ENCODE data around the gene FXYD4.
A peak's percentile ranks its signal among the peaks of the same experiment; 100 is the strongest.

FXYD4 gene

GRCh38 chr10:43350686-43351085, 20.8 kb upstream of the FXYD4 start:
- TF ChIP-seq CTCF (IDR thresholded peaks at IDR 0.05), result no peak
- H3K79me2 ChIP-seq, result no peaks in the 10 kb centered on the region
- H3K27ac ChIP-seq, result no peak overlapping the region
- no peak overlapping the region for H3K4me3 ChIP-seq (ENCODE audit: low read depth, low read length)
- no peaks in the 10 kb centered on the region for H3K36me3 ChIP-seq (ENCODE audit: control insufficient read depth, insufficient read depth, low read length)
- no peak overlapping the region for H3K4me2 ChIP-seq (ENCODE audit: low read length)
- peaks cover 8% of the 10 kb centered on the region for H3K4me1 ChIP-seq
- no peaks in the 10 kb centered on the region for H3K9me3 ChIP-seq (ENCODE audit: control insufficient read depth, low read length)
- H3K27me3 ChIP-seq (ENCODE audit: control insufficient read depth, insufficient read depth, low read length), result no peaks in the 10 kb centered on the region
- H3K9ac ChIP-seq, result no peak overlapping the region
- peak overlapping the region; percentile 81 for H2AFZ ChIP-seq

DNA sequence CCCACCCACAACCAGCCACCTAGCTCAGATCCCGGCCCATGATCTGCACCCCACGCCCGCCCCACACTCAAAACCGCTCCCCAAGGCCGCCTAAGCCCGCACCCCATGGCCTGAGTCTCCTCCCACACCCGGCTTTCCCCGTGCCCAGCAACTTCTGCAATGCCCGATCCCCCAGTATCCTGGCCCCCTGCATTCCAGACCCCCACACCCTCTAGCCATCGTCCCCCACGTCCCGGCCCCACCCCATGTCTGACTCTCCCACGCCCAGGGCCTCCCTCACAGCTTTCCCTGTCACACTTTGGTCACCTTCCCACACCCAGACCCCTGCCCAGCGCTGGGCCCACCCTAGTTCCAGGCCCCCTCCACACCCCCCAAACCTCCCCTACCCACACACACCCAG, 20.1 kb upstream of the FXYD4 start:
- no peak for TF ChIP-seq CTCF (IDR thresholded peaks at IDR 0.05)

DNA sequence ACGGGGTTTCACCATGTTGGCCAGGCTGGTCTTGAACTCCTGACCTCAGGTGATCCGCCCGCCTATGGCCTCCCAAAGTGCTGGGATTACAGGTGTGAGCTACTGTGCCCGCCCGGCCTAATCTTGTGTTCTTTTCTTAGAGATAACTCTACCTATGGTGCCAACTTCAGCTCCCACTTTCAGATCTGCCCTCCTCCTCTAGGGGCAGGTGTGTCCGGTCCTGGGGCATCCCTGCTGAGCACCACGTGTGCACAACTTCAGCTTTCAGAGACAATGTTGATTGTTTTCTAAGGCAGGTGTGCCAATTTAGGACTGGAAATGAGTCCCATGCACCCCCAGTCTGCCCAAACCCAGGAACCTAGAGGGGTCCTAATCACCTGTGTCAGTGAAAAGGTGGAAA, 18.5 kb upstream of the FXYD4 start:
- H3K27ac ChIP-seq, result no peak overlapping the region
- no peak overlapping the region for H3K4me3 ChIP-seq (ENCODE audit: low read depth, low read length)
- no peaks in the 10 kb centered on the region for H3K9me3 ChIP-seq (ENCODE audit: control insufficient read depth, low read length)
- no peaks in the 10 kb centered on the region for H3K27me3 ChIP-seq (ENCODE audit: control insufficient read depth, insufficient read depth, low read length)
- no peaks in the 10 kb centered on the region for H3K36me3 ChIP-seq (ENCODE audit: control insufficient read depth, insufficient read depth, low read length)
- TF ChIP-seq CTCF (IDR thresholded peaks at IDR 0.05), result no peak
- H3K9ac ChIP-seq, result no peak overlapping the region
- H3K4me1 ChIP-seq, result peaks cover 15% of the 10 kb centered on the region
- H3K79me2 ChIP-seq, result no peaks in the 10 kb centered on the region
- no peak overlapping the region for H2AFZ ChIP-seq
- no peak overlapping the region for H3K4me2 ChIP-seq (ENCODE audit: low read length)

More for the DNA sequence above, 20.1 kb upstream of the FXYD4 start:
- no peak overlapping the region for H3K4me2 ChIP-seq (ENCODE audit: low read length)
- H3K36me3 ChIP-seq (ENCODE audit: control insufficient read depth, insufficient read depth, low read length), result no peaks in the 10 kb centered on the region
- H3K4me3 ChIP-seq (ENCODE audit: low read depth, low read length), result no peak overlapping the region
- H3K9ac ChIP-seq, result no peak overlapping the region
- no peaks in the 10 kb centered on the region for H3K27me3 ChIP-seq (ENCODE audit: control insufficient read depth, insufficient read depth, low read length)
- peaks cover 14% of the 10 kb centered on the region for H3K4me1 ChIP-seq
- no peaks in the 10 kb centered on the region for H3K9me3 ChIP-seq (ENCODE audit: control insufficient read depth, low read length)
- no peak overlapping the region for H2AFZ ChIP-seq
- H3K27ac ChIP-seq, result no peak overlapping the region
- no peaks in the 10 kb centered on the region for H3K79me2 ChIP-seq

DNA sequence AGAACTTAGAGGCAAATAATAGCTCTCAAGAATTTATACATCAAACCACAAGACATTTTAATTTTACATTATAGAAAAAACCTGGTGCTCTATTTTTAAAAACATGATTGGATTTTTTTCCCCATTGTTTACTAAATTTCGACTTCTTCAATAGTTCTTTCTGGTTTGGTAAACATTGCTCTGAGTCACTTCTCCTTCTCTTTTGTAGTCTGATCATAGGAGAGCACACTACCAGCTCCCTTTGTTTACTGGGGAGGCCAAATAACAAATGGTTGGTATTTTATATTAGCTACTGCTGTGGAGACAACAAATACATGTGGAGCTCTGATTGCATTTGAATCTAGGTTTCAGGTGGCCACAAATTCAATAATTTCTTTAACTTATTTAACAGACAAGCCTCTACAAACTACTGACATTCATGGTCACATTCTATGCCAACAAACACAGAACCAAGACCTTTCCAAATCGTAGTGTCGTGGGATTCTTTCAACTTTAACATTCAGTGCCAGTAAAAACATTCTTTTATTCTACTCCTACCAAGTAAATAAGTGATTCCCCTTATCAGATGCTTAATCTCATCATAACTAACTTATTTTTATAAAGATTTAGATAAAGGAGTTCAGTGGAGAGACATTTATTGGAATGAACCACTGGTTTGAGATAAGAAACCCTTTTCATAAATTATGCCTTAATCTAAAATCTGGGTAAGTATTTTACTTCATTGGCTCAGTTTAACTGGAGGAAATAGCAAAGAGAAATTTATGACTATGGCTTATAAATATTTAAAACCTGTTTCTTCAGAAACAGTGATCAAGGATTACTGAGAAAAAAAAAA, 17.7 kb upstream of the FXYD4 start:
- Histone ChIP-seq H3K36me3 (ENCODE audit: control insufficient read depth, insufficient read depth, low read length) (no peaks in the 10 kb centered on the region), H3K4me1 (peaks cover 15% of the 10 kb centered on the region), H3K4me3 (ENCODE audit: low read depth, low read length) (no peak overlapping the region), H3K4me2 (ENCODE audit: low read length) (no peak overlapping the region), H3K27me3 (ENCODE audit: control insufficient read depth, insufficient read depth, low read length) (no peaks in the 10 kb centered on the region), H3K79me2 (no peaks in the 10 kb centered on the region), H2AFZ (peak overlapping the region; percentile 17), H3K27ac (no peak overlapping the region), H3K9me3 (ENCODE audit: control insufficient read depth, low read length) (no peaks in the 10 kb centered on the region), H3K9ac (no peak overlapping the region)
- no peak for TF ChIP-seq CTCF (IDR thresholded peaks at IDR 0.05)

DNA sequence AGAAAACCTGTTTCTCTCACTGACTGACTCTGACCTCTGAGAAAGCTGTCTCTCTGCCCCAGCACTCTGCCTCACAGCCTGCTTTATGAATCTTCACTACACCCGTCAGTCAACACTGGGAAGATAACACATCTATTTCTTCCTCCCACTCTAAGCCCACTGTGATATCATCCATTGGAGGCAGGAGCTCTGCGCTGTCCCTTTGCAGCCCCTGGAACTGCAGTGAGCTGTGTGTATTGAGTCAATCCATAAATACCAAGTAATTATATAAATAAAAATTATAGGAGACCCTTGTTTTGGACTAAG, 17.2 kb upstream of the FXYD4 start:
- no peak overlapping the region for H3K9ac ChIP-seq
- no peaks in the 10 kb centered on the region for H3K79me2 ChIP-seq
- H3K4me3 ChIP-seq (ENCODE audit: low read depth, low read length), result no peak overlapping the region
- H3K4me1 ChIP-seq, result peaks cover 15% of the 10 kb centered on the region
- H3K27me3 ChIP-seq (ENCODE audit: control insufficient read depth, insufficient read depth, low read length), result no peaks in the 10 kb centered on the region
- no peak overlapping the region for H2AFZ ChIP-seq
- H3K4me2 ChIP-seq (ENCODE audit: low read length), result no peak overlapping the region
- TF ChIP-seq CTCF (IDR thresholded peaks at IDR 0.05), result no peak
- no peaks in the 10 kb centered on the region for H3K36me3 ChIP-seq (ENCODE audit: control insufficient read depth, insufficient read depth, low read length)
- H3K9me3 ChIP-seq (ENCODE audit: control insufficient read depth, low read length), result no peaks in the 10 kb centered on the region
- H3K27ac ChIP-seq, result no peak overlapping the region
